ENCODE data around the gene ENTPD8. TPM values are rescaled to one million over a fixed set of nuclear protein-coding genes. Genes with fewer than 3 reads are reported as not detected.

The ENTPD8 gene
- total RNA-seq, 6 donors from 2014 or later = 0.15 to 0.17 TPM; not detected in 4

GRCh38 chr9:137446851-137447471 lies 5.8 kb upstream of the ENTPD8 start:
- Histone ChIP-seq H3K4me1 (peaks cover 6 to 11% (median 8%) of the 10 kb centered on the region in 4 donors), H3K36me3 (peaks cover 0 to 17% (median 9%) of the 10 kb centered on the region in 4 donors), H3K27ac (no peak overlapping the region), H3K4me3 (no peak overlapping the region), H3K9me3 (no peaks in the 10 kb centered on the region), H3K27me3 (no peaks in the 10 kb centered on the region)
- ATAC-seq (ENCODE audit: low FRiP score in 2 of 2) (peak in 1 of 2 donors; percentile 28), DNase-seq (peak in 1 of 2 donors; percentile 75)
- TF ChIP-seq POLR2A (IDR thresholded peaks at IDR 0.05) (no peak), EP300 (IDR thresholded peaks at IDR 0.05) (no peak), POLR2AphosphoS5 (IDR thresholded peaks at IDR 0.05) (no peak)
- TF ChIP-seq, protein P1, sequence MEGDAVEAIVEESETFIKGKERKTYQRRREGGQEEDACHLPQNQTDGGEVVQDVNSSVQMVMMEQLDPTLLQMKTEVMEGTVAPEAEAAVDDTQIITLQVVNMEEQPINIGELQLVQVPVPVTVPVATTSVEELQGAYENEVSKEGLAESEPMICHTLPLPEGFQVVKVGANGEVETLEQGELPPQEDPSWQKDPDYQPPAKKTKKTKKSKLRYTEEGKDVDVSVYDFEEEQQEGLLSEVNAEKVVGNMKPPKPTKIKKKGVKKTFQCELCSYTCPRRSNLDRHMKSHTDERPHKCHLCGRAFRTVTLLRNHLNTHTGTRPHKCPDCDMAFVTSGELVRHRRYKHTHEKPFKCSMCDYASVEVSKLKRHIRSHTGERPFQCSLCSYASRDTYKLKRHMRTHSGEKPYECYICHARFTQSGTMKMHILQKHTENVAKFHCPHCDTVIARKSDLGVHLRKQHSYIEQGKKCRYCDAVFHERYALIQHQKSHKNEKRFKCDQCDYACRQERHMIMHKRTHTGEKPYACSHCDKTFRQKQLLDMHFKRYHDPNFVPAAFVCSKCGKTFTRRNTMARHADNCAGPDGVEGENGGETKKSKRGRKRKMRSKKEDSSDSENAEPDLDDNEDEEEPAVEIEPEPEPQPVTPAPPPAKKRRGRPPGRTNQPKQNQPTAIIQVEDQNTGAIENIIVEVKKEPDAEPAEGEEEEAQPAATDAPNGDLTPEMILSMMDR (IDR thresholded peaks at IDR 0.05) = no peak
- 74 to 79% methylated on average over 17 to 18 of the region's 21 CpGs for WGBS, 2 donors

- no peak overlapping the region for H3K4me3 ChIP-seq
- peaks cover 10 to 20% (median 17%) of the 10 kb centered on the region in 4 donors for H3K4me1 ChIP-seq
- no peaks in the 10 kb centered on the region for H3K9me3 ChIP-seq
- peaks cover 0 to 8% (median 2%) of the 10 kb centered on the region in 4 donors for H3K27me3 ChIP-seq
- peak in 1 of 2 donors; percentile 80 for DNase-seq
- WGBS, 2 donors = 55 to 58% methylated on average over 19 of the region's 19 CpGs
- TF ChIP-seq POLR2AphosphoS5 (IDR thresholded peaks at IDR 0.05) (no peak), EP300 (IDR thresholded peaks at IDR 0.05) (no peak), POLR2A (IDR thresholded peaks at IDR 0.05) (no peak)
- TF ChIP-seq, protein P1 (IDR thresholded peaks at IDR 0.05) = no peak
- peaks cover 0 to 17% (median 9%) of the 10 kb centered on the region in 4 donors for H3K36me3 ChIP-seq
- no peak overlapping the region for H3K27ac ChIP-seq
- peak; percentile 4 to 6 for ATAC-seq (ENCODE audit: low FRiP score in 2 of 2)
These were observed 4.8 kb upstream of the ENTPD8 start for GRCh38 chr9:137445930-137446431.

- 21 to 22% methylated on average over 9 to 14 of the region's 14 CpGs for WGBS, 2 donors
- TF ChIP-seq EP300 (IDR thresholded peaks at IDR 0.05) = no peak
- TF ChIP-seq, protein P1 (IDR thresholded peaks at IDR 0.05) = peak; percentile 77 to 90 (median 84)
- TF ChIP-seq POLR2A (IDR thresholded peaks at IDR 0.05) = no peak
- H3K36me3 ChIP-seq = peaks cover 0 to 17% (median 9%) of the 10 kb centered on the region in 4 donors
- peak in 1 of 2 donors; percentile 80 for DNase-seq
- H3K27me3 ChIP-seq = peaks cover 0 to 8% (median 2%) of the 10 kb centered on the region in 4 donors
- no peaks in the 10 kb centered on the region for H3K9me3 ChIP-seq
- H3K4me1 ChIP-seq = peaks cover 10 to 20% (median 17%) of the 10 kb centered on the region in 4 donors
- H3K27ac ChIP-seq = no peak overlapping the region
- H3K4me3 ChIP-seq = no peak overlapping the region
- ATAC-seq (ENCODE audit: low FRiP score in 2 of 2) = peak; percentile 84 to 91
These were observed 4.2 kb upstream of the ENTPD8 start for GRCh38 chr9:137445275-137445807.

DNA sequence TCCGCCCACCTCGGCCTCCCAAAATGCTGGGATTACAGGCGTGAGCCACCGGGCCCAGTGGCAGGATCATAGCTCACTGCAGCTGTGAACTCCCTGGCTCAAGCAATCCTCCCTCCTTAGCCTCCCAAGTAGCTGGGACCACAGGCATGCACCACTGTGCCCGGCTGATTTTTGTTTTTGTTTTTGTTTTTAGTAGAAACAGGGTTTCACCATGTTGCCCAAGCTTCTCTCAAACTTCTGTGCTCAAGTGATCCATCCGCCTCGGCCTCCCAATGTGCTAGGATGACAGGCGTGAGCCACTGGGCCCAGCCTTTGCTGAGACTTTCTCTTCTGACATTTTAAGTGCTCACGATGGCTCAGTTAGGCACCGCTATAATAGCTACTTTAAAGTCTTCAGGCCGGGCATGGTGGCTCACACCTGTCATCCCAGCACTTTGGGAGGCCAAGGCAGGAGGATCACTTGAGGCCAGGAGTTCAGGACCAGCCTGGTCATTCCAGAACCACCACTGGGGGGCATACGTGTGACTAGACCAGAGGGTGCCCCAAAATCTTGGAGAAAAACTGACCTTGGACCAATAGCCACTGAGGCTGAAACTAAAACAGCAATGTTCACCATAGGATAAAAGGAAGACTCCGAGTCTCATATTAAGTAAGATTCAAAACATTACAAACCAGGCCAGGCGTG lies 3.1 kb upstream of the ENTPD8 start:
- 88% methylated on average over 14 of the region's 14 CpGs for WGBS, 2 donors
- H3K36me3 ChIP-seq = peaks cover 0 to 8% (median 4%) of the 10 kb centered on the region in 4 donors
- peaks cover 10 to 20% (median 17%) of the 10 kb centered on the region in 4 donors for H3K4me1 ChIP-seq
- TF ChIP-seq, protein P1 (IDR thresholded peaks at IDR 0.05) = no peak
- TF ChIP-seq POLR2A (IDR thresholded peaks at IDR 0.05) = no peak
- TF ChIP-seq POLR2AphosphoS5 (IDR thresholded peaks at IDR 0.05) = no peak
- TF ChIP-seq EP300 (IDR thresholded peaks at IDR 0.05) = no peak
- no peak overlapping the region for H3K4me3 ChIP-seq
- ATAC-seq (ENCODE audit: low FRiP score in 2 of 2) = no peak
- peaks cover 0 to 8% (median 2%) of the 10 kb centered on the region in 4 donors for H3K27me3 ChIP-seq
- no peak overlapping the region for H3K27ac ChIP-seq
- DNase-seq = no peak
- no peaks in the 10 kb centered on the region for H3K9me3 ChIP-seq
